Small intestine (tissue), 7 donors: ENCODE data around the gene ZNF212. TPM values are rescaled to one million over a fixed set of nuclear protein-coding genes. Genes with fewer than 3 reads are reported as not detected.
A peak's percentile ranks its signal among the peaks of the same experiment; 100 is the strongest.
"Not testable (repeated sequence)": the region's sequence is repeated elsewhere in the genome, so short reads cannot be mapped to it uniquely, and the experiment has no call there.

Experiments used
- DNase-seq, 2 donors: peaks; one replicate each; pipeline versions ENCODE4 v3.0.0 to v3.0.0-alpha.2; 2013
- FAIRE-seq: peaks from 2 replicates; lab custom pipeline; 2012; peaks lifted over from hg19 to GRCh38; lab: Jason Lieb, UNC
- H3K27ac ChIP-seq, 3 donors: one replicate each; pipeline ENCODE4 v1.5.1; 2013; ENCODE audit warnings: low read length in 2 of 3, mild to moderate bottlenecking in 2 of 3, control low read depth in 1 of 3, inconsistent platforms in 1 of 3, low read depth in 1 of 3, moderate library complexity in 1 of 3
- H3K27me3 ChIP-seq, 3 donors: one replicate each; pipeline ENCODE4 v1.6.1; 2013; ENCODE audit warnings: low read length in 3 of 3, inconsistent platforms in 1 of 3; ENCODE audit not compliant: control insufficient read depth in 3 of 3, insufficient read depth in 3 of 3
- H3K36me3 ChIP-seq, 3 donors: one replicate each; pipeline ENCODE4 v1.6.1; 2013; ENCODE audit warnings: low read length in 3 of 3, inconsistent platforms in 1 of 3, low read depth in 1 of 3, mild to moderate bottlenecking in 1 of 3, moderate library complexity in 1 of 3; ENCODE audit not compliant: control insufficient read depth in 3 of 3, insufficient read depth in 2 of 3
- H3K4me1 ChIP-seq, 3 donors: one replicate each; pipeline ENCODE4 v1.6.1; 2013; ENCODE audit warnings: low read length in 2 of 3, inconsistent platforms in 1 of 3, low read depth in 1 of 3, mild to moderate bottlenecking in 1 of 3, moderate library complexity in 1 of 3; ENCODE audit not compliant: control insufficient read depth in 3 of 3, insufficient read depth in 2 of 3
- H3K4me3 ChIP-seq, 3 donors: one replicate each; pipeline ENCODE4 v1.5.1; 2013; ENCODE audit warnings: low read length in 3 of 3, control low read depth in 1 of 3, inconsistent platforms in 1 of 3, low read depth in 1 of 3, mild to moderate bottlenecking in 1 of 3, moderate library complexity in 1 of 3
- H3K9me3 ChIP-seq, 2 donors: one replicate each; pipeline ENCODE4 v1.6.1; 2013; ENCODE audit warnings: low read depth in 1 of 2, low read length in 1 of 2; ENCODE audit not compliant: control insufficient read depth in 2 of 2, insufficient read depth in 1 of 2
- WGBS, 3 donors: extraction: QIAGEN DNeasy Blood & Tissue Kit; methylation state at CpG; one replicate each; pipeline ENCODE4 v1.1.7; 2013; 5-methylcytosine and 5-hydroxymethylcytosine counted together
- polyA plus RNA-seq, 4 donors: library from polyadenylated mRNA; stranded (reverse) in 3 of 4; unstranded in 1 of 4; fragments of 200-250 nt in 3 of 4; fragments of 120-200 nt in 1 of 4; gene quantifications; one replicate each; pipeline versions ENCODE4 v1.2.1 to v1.2.3, GENCODE V29; 2013
- donor health status: healthy with polysubstance abuse.
- donor health status: control.
- donor health status: control.
- donor health status: Bipolar disorder and iron deficiency.
- donor health status: healthy.

Gene ZNF212
- polyA plus RNA-seq, 4 donors: 9.0 to 17.3 (median 15.6) TPM

- Histone ChIP-seq H3K4me1 (no peaks in the 10 kb centered on the region), H3K4me3 (no peak overlapping the region), H3K9me3 (peaks cover 0 to 3% of the 10 kb centered on the region in 2 donors), H3K27me3 (no peaks in the 10 kb centered on the region), H3K27ac (no peak overlapping the region), H3K36me3 (peaks cover 6 to 53% (median 25%) of the 10 kb centered on the region in 3 donors)
- 94% methylated on average over 19 of the region's 19 CpGs for WGBS, 3 donors
- DNase-seq (no peak), FAIRE-seq (no peak)
Observed at GRCh38 chr7:149225106-149225505, 14.3 kb upstream of the ZNF212 start.

GRCh38 chr7:149225656-149226055, 13.8 kb upstream of the ZNF212 start:
- Histone ChIP-seq H3K4me3 (no peak overlapping the region), H3K9me3 (peaks cover 0 to 3% of the 10 kb centered on the region in 2 donors), H3K27me3 (no peaks in the 10 kb centered on the region), H3K4me1 (no peaks in the 10 kb centered on the region), H3K27ac (no peak overlapping the region), H3K36me3 (peaks cover 3 to 47% (median 22%) of the 10 kb centered on the region in 3 donors)
- FAIRE-seq (no peak), DNase-seq (no peak)
- WGBS, 3 donors: 91 to 94% (median 94%) methylated on average over 22 of the region's 22 CpGs

DNA sequence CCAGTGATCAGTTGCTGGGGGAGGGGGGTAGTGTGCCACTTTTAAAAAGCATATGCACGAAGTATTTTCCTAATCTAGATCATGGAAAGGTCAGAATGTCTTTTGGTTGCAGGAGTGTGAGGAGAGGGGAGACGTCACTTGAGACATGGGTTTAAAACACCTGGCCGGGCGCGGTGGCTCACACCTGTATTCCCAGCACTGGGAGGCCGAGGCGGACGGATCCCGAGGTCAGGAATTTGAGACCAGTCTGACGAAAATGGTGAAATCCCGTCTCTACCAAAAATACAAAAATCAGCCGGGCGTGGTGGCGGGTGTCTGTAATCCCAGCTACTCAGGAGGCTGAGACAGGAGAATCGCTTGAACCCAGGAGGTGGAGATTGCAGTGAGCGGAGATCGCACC, 13.1 kb upstream of the ZNF212 start:
- not testable (repeated sequence) for FAIRE-seq, H3K4me3 ChIP-seq, H3K9me3 ChIP-seq, DNase-seq, H3K4me1 ChIP-seq, H3K27me3 ChIP-seq, H3K27ac ChIP-seq
- WGBS, 3 donors: 81 to 92% (median 89%) methylated on average over 17 of the region's 17 CpGs
- H3K36me3 ChIP-seq: peaks cover 3 to 40% (median 20%) of the 10 kb centered on the region in 3 donors

DNA sequence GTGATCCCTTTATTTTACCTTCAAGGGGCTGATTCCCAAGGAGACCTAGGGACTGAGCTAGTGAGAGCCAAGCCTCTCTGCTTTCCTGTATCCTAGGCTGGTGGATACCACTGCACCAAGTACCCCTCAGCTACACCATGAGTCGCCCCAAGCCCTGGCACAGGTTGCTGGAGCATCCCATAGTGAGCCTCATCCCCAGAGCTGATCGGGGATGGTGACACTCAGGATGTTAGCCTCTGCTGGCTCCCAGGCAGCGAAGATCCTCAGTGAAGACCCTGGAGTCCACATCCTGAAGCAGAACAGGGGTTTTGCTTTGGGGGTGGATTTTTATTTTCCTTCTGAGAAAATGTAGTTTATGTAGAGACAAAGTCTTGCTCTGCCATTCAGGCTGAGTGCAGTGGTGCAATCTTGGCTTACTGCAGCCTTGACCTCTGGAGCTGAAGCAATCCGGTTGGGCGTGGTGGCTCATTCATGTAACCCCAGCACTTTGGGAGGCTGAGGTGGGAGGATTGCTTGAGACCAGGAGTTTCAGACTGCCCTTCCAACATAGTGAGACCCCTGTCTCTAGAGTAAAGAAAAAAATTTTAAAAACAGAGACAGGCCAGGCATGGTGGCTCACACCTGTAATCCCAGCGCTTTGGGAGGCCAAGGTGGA, 12.5 kb upstream of the ZNF212 start:
- peak in 1 of 2 donors; percentile 44 for DNase-seq
- Histone ChIP-seq H3K27ac (no peak overlapping the region), H3K9me3 (peaks cover 0 to 3% of the 10 kb centered on the region in 2 donors), H3K36me3 (peaks cover 3 to 35% (median 19%) of the 10 kb centered on the region in 3 donors), H3K27me3 (no peaks in the 10 kb centered on the region), H3K4me3 (no peak overlapping the region), H3K4me1 (no peaks in the 10 kb centered on the region)
- 62 to 79% (median 76%) methylated on average over 6 of the region's 6 CpGs for WGBS, 3 donors
- no peak for FAIRE-seq

- peaks cover 0 to 2% (median 0%) of the 10 kb centered on the region in 3 donors for H3K27me3 ChIP-seq
- no peak overlapping the region for H3K27ac ChIP-seq
- DNase-seq (no peak), FAIRE-seq (no peak)
- H3K4me3 ChIP-seq: no peak overlapping the region
- peaks cover 0 to 3% of the 10 kb centered on the region in 2 donors for H3K9me3 ChIP-seq
- no peaks in the 10 kb centered on the region for H3K4me1 ChIP-seq
- H3K36me3 ChIP-seq: peaks cover 3 to 24% (median 12%) of the 10 kb centered on the region in 3 donors
- 49 to 58% (median 55%) methylated on average over 7 of the region's 7 CpGs for WGBS, 3 donors
Observed at GRCh38 chr7:149228831-149229471, 10.5 kb upstream of the ZNF212 start.

GRCh38 chr7:149229526-149229925, 9.9 kb upstream of the ZNF212 start:
- DNase-seq (no peak), FAIRE-seq (no peak)
- Histone ChIP-seq H3K9me3 (peaks cover 0 to 3% of the 10 kb centered on the region in 2 donors), H3K27me3 (peaks cover 0 to 2% (median 0%) of the 10 kb centered on the region in 3 donors), H3K4me3 (no peak overlapping the region), H3K27ac (no peak overlapping the region), H3K36me3 (peaks cover 0 to 19% (median 7%) of the 10 kb centered on the region in 3 donors), H3K4me1 (no peaks in the 10 kb centered on the region)
- 27 to 58% (median 34%) methylated on average over 6 of the region's 6 CpGs for WGBS, 3 donors

DNA sequence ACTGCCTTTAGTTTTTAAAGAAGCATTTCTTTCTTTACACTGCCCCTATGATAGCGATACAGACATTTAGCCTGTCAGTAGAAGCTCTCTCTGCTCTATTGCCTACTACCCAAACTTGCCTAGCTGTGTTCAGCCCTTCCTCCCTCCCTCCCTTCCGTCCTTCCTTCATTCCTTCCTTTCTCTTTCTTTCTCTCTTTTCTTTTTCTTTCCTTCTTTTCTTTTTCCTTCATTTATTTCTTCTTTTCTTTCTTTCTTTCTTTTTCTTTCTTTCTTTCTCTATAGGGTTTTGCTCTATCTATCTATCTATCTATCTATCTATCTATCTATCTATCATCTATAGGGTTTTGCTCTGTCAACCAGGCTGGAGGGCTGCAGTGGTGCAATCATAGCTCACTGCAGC, 7.1 kb upstream of the ZNF212 start:
- no peak overlapping the region for H3K4me3 ChIP-seq
- H3K36me3 ChIP-seq: no peaks in the 10 kb centered on the region
- peaks cover 0 to 2% (median 0%) of the 10 kb centered on the region in 3 donors for H3K27me3 ChIP-seq
- H3K9me3 ChIP-seq: no peaks in the 10 kb centered on the region
- no peak overlapping the region for H3K27ac ChIP-seq
- DNase-seq (no peak), FAIRE-seq (no peak)
- H3K4me1 ChIP-seq: no peaks in the 10 kb centered on the region
- WGBS, 3 donors: 67 to 78% (median 67%) methylated on average over 2 of the region's 2 CpGs

- not testable (repeated sequence) for DNase-seq, H3K36me3 ChIP-seq, FAIRE-seq, H3K27me3 ChIP-seq, H3K9me3 ChIP-seq, H3K4me3 ChIP-seq, H3K27ac ChIP-seq, H3K4me1 ChIP-seq
- WGBS, 3 donors: 74 to 82% (median 78%) methylated on average over 7 of the region's 7 CpGs
Observed at GRCh38 chr7:149233655-149234204, 5.7 kb upstream of the ZNF212 start.
